ENCODE measurements around the gene LCP1.

DNA sequence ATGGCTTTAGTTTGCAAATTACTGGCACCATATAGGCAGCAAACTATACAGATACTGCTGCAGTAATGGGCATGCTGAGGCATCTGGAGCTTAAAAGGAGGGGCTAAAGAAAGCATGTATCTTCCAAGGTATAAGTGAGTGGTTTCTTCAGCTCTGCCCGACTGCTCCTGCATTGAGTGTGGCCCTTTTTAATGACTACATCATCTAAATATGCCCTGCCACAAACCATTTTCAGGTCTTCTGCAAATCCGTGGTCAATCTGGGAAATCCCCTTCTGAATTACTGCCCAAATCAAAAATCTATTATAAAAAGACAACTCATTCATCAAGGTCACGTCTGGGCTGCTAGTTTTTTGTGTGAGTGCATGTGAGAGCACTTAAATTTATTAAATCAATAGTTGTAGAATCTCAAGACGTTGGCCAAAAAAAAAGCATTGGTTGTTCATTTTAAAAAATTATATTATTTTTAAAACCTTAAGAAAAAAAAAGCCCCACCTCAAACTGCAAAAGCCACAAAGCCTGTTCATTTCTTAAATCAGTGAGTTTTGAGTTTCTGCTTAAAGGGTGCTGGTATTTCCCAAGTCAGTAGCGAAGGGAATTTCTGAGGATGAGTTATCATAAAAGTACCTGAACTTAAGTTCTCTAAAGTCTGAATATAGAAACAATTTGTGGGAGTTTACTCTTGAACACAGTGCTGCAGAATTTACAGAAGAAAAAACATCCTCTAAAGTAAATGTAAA is 16.3 kb downstream of the LCP1 start:
- TF ChIP-seq, protein P1, sequence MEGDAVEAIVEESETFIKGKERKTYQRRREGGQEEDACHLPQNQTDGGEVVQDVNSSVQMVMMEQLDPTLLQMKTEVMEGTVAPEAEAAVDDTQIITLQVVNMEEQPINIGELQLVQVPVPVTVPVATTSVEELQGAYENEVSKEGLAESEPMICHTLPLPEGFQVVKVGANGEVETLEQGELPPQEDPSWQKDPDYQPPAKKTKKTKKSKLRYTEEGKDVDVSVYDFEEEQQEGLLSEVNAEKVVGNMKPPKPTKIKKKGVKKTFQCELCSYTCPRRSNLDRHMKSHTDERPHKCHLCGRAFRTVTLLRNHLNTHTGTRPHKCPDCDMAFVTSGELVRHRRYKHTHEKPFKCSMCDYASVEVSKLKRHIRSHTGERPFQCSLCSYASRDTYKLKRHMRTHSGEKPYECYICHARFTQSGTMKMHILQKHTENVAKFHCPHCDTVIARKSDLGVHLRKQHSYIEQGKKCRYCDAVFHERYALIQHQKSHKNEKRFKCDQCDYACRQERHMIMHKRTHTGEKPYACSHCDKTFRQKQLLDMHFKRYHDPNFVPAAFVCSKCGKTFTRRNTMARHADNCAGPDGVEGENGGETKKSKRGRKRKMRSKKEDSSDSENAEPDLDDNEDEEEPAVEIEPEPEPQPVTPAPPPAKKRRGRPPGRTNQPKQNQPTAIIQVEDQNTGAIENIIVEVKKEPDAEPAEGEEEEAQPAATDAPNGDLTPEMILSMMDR (IDR thresholded peaks at IDR 0.05; ENCODE audit: insufficient read depth, low read depth, low read length): no peak
- TF ChIP-seq EZH2 (IDR thresholded peaks at IDR 0.05; ENCODE audit: insufficient read depth, low read length): no peak
